HG02970 (cell line): Measurements from ENCODE around the gene IFNAR1.
"Not testable (repeated sequence)": the region's sequence is repeated elsewhere in the genome, so short reads cannot be mapped to it uniquely, and the experiment has no call there.

ENCODE experiments used
- ATAC-seq: cut with Tn5 transposase; IDR thresholded peaks from one replicate; pipeline ENCODE4 v1.9.1; 2021; ENCODE audit warnings: mild to moderate bottlenecking, moderate library complexity, moderate number of reproducible peaks; ENCODE audit not compliant: unreplicated experiment, low FRiP score

Gene IFNAR1

DNA sequence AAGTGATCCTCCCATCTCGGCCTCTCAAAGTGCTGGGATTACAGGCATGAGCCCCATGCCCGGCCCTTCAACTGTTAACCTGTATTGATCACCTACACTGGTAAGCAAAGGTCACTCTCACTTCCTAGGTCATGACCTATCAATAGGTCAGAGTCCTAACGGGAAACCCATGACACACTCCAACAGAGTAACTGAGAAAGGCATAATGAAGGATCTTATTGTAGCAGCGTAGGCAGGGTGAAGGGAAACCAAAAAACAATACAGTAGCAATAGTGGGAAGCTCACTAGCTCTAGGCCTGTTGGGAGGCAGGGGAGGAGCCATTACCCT is 19.5 kb upstream of the IFNAR1 start:
- ATAC-seq, result no peak

DNA sequence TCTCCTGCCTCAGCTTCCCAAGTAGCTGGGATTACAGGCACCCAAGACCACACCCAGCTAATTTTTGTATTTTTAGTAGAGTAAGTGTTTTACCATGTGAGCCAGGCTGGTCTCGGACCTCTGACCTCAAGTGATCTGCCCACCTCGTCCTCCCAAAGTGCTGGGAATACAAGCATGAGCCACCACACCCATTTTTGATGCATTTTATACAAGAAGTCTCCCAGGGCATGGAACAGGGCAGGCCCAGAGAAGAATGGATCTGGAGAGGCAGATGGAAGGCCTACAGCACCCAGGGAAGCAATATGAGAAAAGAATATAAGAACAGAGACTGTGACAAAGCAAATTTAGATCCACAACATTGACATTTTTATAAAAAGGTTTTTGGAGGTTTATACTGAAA is 18.8 kb upstream of the IFNAR1 start:
- ATAC-seq, result no peak

DNA sequence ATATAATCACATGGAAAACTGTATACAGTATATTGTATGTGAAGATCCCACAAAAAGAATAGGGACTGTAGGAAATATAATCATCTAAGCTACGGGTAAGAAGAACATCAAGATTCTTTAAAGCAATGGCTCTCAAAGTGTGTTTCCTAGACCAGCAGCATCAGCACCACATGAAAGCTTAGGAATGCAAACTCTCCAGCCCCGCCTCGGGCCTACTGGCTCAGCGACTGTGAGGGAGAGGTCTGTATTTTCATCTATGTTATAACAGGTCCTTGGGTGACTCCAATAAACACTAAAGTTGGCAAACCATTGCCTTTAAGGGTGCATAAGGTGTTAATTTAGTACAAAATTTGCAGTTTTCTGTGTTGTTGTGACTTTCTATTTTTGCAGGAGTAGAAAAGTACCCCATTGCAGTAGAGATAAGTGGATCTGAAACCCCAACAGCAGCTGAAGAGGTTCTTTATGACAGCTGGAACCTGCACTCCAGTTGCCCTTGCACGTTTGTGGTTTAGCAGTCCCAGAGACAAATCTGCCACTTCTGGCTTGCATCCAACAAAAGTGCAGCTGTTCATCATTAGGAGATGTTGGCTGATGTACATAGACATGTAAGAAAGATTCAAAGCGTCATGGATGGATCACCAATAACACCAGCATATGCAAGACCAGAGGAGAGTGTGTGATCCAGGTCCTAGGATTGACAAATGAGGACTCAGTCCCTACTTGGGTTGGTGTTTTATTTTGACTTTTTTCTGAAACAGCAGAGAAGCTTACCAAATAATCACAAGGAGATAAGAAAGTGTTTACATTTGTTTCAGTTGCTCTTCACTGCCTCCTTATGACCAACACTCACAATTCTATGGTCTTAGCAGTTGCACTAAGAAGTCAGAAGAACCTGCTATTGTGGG is 15.9 kb upstream of the IFNAR1 start:
- ATAC-seq, result no peak

DNA sequence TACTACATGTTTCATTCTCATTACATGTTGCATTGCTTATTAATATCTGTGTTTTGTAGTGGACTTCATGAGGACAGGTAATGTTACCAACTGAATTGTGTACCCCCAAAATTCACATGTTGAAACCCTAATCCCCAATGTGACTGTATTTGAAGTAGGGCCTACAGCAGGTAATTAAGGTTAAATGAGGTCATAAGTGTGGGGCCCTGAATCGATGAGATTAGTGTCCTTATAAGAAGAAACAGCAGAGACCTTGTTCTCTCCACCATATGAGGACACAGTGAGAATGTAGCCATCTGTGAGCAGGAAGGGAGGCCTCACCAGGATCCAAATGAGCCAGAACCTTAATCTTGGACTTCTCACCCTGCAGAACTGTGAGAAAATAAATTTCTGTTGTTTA is 15.0 kb upstream of the IFNAR1 start:
- ATAC-seq, result no peak

DNA sequence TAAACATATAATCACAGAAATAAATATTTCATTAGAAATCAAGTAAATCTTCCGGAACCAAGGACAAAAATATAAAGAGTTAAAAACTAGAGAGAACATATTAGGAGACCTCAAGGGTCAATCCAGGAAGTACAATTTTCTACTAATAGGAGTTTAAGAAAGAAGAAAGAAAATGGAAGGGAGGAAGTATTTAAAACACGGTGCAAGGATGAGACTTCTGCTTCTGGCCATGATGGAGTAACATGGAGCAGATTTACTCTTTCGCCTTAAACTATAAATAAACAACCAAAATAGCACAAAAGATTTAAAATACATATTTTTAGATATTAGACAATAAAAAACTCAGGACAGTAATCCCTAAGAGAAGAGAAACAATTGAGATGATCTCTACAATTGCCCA is 12.6 kb upstream of the IFNAR1 start:
- no peak for ATAC-seq

DNA sequence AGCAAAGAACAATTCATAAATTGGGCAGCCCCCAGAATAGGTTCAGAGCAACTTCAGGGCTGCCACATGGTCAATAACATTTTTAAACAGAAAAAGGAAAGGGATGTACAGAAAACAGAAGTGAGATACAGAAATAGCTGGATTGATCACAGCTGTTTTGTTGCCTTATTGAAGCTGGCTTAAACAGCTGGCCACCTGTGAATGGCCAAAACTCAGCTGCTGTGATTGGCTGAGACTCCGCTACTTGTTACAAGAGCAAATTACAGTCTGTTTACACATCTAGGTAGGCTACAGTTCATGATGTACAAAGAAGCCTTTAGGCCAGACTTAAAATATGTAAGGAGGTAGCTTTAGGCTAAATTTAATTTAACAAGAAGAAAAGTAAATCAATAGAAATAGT is 11.6 kb upstream of the IFNAR1 start:
- no peak for ATAC-seq

DNA sequence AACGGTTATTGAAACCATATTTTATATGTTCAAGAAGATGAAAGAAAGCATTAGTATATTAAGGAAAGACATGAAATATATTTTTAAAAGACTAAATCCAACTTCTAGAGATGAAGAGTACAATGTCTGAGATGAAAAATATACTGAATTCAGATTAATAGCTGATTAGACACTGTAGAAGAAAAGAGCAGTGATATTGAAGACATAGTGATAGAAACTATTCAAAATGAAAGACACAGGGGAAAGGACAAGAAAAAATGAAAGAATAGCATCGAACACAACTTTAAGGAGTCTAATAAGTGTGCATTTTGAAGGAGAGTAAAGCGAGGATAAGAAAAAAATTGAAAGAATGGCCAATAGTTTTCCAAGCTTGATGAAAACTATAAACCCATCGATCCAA is 11.2 kb upstream of the IFNAR1 start:
- ATAC-seq, result no peak

DNA sequence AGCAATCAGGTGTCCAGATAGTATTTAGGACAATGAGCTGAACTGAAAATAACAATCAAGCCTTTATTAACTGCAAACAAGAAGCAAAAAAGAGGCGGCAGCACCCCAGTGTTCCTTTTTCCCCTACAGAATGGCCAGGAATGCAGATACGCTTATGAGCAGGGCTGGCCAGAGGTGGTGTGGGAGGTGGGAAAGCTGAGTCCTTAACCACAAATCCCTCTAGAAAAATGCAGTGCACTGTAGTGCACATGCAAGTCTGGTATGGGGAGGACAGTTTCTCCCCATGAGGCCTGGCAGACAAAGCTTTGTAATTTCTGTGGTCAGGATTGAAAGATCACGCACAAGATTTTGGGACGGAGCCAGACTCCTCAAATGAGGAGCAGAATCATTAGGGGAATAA is 10.7 kb upstream of the IFNAR1 start:
- ATAC-seq, result no peak

DNA sequence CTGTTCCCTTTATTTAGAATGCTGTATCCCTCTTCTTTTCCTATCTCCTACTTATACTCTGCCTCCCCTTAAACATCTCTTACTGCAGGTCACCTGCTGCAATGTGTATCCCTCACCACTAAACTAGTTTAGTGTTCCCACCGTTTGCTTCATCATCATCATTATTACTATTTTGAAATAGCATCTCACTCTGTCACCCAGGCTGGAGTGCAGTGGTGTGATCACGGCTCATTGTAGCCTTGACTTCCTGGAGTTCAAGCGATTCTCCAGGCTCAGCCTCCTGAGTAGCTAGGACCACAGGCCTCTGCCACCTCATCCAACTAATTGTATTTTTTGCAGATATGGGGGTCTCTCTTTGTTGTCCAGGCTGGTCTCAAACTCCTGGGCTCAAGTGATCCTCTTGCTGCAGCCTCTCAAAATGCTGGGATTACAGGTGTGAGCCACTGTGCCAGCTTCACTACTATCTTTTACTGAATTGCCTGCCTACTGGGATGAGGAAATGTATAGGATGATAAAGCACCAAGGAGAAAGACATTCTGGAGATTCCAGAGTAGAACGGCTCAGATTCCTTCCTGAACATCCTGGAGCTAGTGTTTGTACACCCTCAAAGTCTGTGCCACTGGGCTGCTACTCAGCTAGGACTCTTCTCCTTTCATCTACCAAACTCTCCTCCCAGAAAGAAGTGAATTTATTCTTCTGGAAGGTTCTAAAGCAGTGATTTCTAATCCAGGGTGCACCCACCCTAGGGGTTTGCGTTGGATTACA is 8.6 kb upstream of the IFNAR1 start:
- ATAC-seq, result no peak

DNA sequence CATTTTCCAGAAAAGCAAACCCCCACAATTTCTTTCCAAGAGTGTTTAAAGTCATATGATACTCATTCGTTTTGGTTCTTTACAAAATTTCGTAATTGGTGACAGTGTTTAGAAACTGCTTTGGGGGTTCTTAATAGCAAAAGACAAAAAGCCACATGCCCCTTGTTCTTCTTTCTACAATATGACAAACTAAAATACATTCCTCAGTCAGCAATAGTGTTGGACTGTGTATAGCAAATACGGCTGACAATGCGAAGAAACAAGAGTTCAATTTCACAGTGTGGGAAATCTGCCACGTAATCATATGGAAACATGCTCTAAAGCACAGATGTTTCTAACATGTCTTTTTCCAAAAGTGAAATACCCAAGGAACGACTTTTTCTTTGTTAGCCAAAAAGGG is 7.6 kb upstream of the IFNAR1 start:
- no peak for ATAC-seq

DNA sequence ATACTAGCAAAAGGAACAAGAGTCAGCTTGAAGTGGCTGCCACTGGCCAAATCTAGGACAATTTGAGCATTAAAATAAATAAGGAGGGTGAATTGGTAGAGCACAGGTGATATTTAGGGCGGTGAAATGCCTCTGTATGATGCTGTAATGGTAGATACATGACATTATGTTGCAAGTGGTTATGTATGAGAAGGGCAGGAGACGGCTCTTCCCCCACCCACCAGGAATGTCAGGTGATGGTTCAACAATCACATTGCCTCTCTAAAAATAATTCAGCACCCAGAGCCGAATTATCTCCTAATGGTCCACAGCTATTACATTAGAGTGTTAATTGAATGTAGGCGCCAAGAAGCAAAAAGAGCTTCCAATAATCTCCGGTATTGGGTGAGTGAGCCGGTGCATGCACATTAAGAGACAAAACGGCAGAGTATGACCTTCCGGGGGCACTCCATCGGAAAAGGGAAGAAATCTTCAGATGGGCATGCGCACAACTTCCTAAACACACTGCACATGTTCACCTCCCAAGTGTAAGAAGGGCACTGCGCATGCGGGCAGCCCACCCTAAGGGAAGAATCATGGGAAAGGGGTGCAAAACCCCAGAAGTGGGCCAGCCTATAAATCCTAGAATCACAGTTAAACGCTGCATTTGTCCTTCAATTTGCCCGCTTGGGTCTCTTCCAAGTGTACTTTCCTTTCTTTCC is 6.8 kb upstream of the IFNAR1 start:
- ATAC-seq, result no peak

DNA sequence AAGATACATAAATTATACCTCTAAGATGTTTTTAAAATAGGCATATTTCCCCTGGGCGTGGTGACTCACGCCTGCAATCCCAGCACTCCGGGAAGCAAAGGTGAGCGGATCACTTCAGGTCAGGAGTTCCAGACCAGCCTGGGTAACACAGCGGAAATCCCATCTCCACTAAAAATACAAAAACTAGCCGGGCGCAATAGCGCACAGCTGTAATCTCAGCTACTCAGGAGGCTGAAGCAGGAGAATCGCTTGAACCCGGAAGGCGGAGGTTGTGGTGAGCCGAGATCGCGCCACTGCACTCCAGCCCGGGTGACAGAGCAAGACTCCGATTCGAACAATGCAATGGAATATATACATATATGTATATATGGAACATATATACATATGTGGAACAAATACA is 3.8 kb upstream of the IFNAR1 start:
- ATAC-seq, result not testable (repeated sequence)

DNA sequence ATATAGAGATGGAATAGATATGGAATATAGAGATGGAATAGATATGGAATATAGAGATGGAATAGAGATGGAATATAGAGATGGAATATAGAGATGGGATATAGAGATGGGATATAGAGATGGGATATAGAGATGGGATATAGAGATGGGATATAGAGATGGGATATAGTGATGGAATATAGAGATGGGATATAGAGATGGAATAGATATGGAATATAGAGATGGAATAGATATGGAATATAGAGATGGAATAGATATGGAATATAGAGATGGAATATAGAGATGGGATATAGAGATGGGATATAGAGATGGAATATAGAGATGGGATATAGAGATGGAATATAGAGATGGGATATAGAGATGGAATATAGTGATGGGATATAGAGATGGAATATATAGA is 1.2 kb upstream of the IFNAR1 start:
- ATAC-seq, result not testable (repeated sequence)

DNA sequence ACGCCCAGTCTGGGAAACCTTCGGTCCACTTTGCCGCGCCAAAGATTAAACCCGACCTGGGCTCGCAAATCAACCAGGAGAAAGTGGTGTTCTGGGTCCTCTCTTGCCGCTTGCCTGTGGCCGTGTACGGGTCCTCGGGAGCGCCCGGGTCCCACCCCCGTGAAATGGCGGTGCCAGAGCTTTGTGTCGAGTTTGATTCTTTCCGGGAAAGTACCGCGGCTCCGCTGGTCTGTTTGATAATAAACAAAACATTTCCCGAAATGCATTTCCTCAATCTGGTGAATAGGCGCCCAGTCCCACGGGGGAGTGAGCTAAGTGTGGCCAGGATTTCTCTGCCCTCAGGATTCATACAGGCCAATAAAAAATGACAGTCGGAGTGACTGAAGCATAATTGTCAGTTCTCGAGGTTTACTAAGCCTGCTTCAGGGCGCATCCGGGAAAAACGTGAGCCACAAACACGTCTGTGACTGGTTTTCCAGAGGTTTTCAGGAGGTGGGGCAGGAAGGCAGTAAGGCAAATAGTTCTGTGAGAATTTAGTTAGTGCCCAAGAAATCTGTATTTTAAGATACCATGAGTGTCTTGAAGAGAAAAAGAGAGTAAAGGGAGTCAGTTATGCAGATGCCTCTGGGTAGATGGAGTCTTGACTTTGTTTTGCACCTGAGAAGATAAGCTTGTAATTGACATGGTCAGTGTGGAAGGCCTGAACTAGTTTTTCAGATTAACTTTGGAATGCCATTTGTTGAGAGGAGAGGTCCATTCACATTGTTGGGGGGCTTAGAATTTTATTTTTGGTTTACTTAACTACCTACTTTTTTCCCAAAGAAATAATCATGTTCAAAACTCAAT is 675 bp downstream of the IFNAR1 start:
- peak; percentile 33 for ATAC-seq

DNA sequence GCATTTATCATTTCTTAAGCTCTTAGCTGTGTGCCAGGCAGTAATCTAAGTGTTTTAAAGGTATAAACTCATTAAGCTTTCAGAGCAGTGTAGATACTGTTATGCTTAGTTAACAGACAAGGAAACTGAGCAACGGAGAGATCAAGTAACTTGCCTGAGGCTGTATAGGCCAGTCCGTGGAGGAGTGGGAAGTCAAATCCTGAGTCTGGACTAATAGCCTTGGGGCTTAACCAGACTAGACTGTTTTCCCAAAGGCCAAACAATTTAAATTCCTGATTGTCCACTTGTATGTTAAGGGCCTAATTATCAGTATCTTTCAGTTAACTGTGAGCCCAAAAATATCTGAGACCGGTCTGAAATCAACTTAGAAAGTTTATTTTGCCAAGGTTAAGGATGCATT is 2.6 kb downstream of the IFNAR1 start:
- no peak for ATAC-seq

DNA sequence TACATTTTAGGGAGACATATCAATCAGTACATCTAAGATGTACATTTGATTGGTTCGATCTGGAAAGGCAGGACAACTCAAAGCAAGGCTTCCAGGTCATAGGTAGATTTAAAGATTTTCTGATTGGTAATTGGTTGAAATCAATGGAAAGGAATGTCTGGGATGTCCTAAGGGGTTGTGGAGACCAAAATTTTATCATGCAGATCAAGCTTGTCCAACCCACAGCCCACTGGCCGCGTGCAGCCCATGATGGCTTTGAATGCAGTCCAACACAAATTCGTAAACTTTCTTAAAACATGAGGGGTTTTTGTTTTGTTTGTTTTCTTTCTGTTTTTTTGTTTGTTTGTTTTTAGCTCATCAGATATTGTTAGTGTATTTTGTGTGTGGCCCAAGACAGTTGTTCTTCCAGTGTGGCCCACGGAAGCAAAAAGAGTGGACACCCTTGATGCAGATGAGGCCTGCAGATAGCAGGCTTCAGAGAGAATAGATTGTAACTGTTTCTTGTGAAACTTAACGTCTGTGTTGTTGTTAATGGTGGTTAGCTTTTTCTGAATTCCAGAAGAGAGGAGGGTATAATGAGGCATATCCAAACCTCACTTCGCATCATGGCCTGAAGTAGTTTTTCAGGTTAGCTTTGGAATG is 3.1 kb downstream of the IFNAR1 start:
- ATAC-seq, result no peak

DNA sequence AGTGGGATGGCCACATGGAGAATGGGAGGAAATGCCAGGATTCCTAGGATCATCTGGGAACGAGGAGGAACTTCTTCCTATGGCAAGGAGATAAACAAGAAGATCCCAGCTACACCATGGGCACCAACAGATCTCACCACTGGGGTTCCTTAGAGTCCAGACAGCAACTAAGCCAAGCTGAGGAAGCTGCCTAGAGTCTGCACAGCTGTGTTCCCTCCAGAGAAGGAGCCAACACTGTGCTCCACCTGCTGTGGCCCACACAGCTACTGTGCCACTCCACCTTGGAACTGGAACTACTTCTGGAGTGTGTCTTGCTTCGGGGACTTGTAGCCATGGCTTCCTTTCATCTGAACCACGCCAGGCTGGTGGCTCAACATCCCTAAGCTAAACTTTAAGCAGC is 6.0 kb downstream of the IFNAR1 start:
- no peak for ATAC-seq

DNA sequence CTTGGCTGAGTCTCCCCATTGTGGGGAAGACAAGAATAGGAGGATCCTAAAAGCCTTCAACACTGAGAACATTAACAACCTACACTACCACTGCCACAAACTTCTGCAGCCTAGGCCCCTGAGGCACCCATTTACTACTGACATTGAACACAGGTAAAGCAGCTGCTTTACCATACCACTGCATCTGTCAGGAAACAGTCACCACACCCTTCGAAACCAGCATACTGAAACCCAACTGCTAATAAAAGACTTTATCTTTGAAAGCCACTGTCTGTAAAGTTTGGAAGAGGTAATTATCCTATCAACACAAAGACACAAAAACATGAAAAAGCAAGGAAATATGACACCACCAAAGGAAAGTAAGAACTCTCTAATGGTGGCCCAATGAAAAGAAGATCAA is 7.4 kb downstream of the IFNAR1 start:
- ATAC-seq, result no peak

DNA sequence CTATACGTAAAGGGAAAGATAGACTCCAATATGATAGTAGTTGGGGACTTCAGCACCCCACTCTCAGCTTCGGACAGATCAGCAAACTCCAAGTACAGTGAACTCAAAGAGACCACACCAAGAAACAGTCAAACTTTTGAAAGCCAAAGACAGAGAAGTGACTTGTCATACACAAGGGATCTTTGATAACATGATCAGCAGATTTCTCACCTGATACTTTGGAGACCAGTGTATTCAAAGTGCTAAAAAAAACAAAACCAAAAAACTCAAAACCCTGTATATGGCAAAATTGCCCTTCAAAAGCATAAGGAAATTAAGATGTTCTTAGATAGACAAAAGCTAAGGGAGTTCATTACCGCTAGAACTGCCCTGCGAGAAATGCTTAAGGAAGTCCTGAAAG is 9.4 kb downstream of the IFNAR1 start:
- ATAC-seq, result no peak

DNA sequence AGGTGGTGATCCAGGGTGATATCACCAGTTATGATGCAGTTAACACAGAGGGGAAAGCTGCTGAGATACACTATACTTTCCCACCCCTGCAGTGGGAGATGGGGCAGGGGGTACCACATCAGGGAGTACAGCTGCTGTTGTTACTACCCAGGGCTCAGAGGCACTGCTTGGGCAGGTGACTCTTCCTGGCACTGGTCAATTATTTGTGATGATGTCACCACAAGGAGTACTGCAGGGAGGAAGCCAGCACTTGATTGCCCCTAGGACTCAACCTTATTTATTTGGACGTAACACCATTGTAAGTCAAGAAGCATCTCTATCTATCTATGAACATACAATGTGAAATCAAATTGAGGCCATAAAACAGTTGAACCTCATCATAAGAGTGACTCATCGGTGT is 10.1 kb downstream of the IFNAR1 start:
- no peak for ATAC-seq
